ENCODE results near the gene LYPLA2.
"Not testable (repeated sequence)": the region's sequence is repeated elsewhere in the genome, so short reads cannot be mapped to it uniquely, and the experiment has no call there.

The LYPLA2 gene

GRCh38 chr1:23779826-23780371, 11.0 kb upstream of the LYPLA2 start:
- DNase-seq (ENCODE audit: low read depth): no peak

- not testable (repeated sequence) for DNase-seq (ENCODE audit: low read depth)
Observed at GRCh38 chr1:23783141-23783540, 7.8 kb upstream of the LYPLA2 start.

GRCh38 chr1:23784846-23785245, 6.1 kb upstream of the LYPLA2 start:
- DNase-seq (ENCODE audit: low read depth): no peak

- no peak for DNase-seq (ENCODE audit: low read depth)
Observed at GRCh38 chr1:23787701-23788100, 3.2 kb upstream of the LYPLA2 start.

GRCh38 chr1:23788695-23789094, 2.2 kb upstream of the LYPLA2 start:
- no peak for DNase-seq (ENCODE audit: low read depth)

- DNase-seq (ENCODE audit: low read depth): no peak
Observed at GRCh38 chr1:23791516-23792047, 637 bp downstream of the LYPLA2 start.

- no peak for DNase-seq (ENCODE audit: low read depth)
Observed at GRCh38 chr1:23792151-23792945, 1.4 kb downstream of the LYPLA2 start.

GRCh38 chr1:23793018-23793781, 2.3 kb downstream of the LYPLA2 start:
- no peak for DNase-seq (ENCODE audit: low read depth)

GRCh38 chr1:23793861-23794731, 3.2 kb downstream of the LYPLA2 start:
- no peak for DNase-seq (ENCODE audit: low read depth)

- DNase-seq (ENCODE audit: low read depth): not testable (repeated sequence)
Observed at GRCh38 chr1:23794732-23795182, 3.8 kb downstream of the LYPLA2 start.

GRCh38 chr1:23795676-23796465, 4.9 kb downstream of the LYPLA2 start:
- DNase-seq (ENCODE audit: low read depth): no peak

GRCh38 chr1:23796466-23797271, 5.7 kb downstream of the LYPLA2 start:
- no peak for DNase-seq (ENCODE audit: low read depth)

- no peak for DNase-seq (ENCODE audit: low read depth)
Observed at GRCh38 chr1:23797478-23798448, 6.8 kb downstream of the LYPLA2 start.

- DNase-seq (ENCODE audit: low read depth): no peak
Observed at GRCh38 chr1:23798662-23799142, 7.8 kb downstream of the LYPLA2 start.

GRCh38 chr1:23799255-23799569, 8.3 kb downstream of the LYPLA2 start:
- DNase-seq (ENCODE audit: low read depth): no peak

- DNase-seq (ENCODE audit: low read depth): no peak
Observed at GRCh38 chr1:23799570-23800399, 8.8 kb downstream of the LYPLA2 start.

GRCh38 chr1:23800400-23801337, 9.7 kb downstream of the LYPLA2 start, which contains the start of gene GALE:
TSS of gene GALE (minus strand) at chr1:23800754. CDS start at chr1:23799007, 1,747 bp downstream.
- DNase-seq (ENCODE audit: low read depth): peak; percentile 97
